HG02852 (cell line): ENCODE data around the gene PCSK7.

ENCODE experiments used
- ATAC-seq: cut with Tn5 transposase; IDR thresholded peaks from one replicate; pipeline ENCODE4 v1.9.1; 2021; ENCODE audit warnings: mild to moderate bottlenecking, moderate library complexity; ENCODE audit not compliant: unreplicated experiment

Gene PCSK7

GRCh38 chr11:117199053-117199915 lies 32.6 kb downstream of the PCSK7 start, which contains the start of gene TAGLN:
Gene TAGLN, plus strand, starts transcription at chr11:117199370. Its CDS starts 3,644 bp downstream, at chr11:117203014.
- ATAC-seq = no peak

- ATAC-seq = no peak
These were observed 33.3 kb downstream of the PCSK7 start for GRCh38 chr11:117198613-117199012.

GRCh38 chr11:117197516-117198456 lies 34.1 kb downstream of the PCSK7 start:
- no peak for ATAC-seq

GRCh38 chr11:117197006-117197405 lies 34.9 kb downstream of the PCSK7 start:
- no peak for ATAC-seq

- ATAC-seq = no peak
These were observed 36.1 kb downstream of the PCSK7 start for GRCh38 chr11:117195761-117196160.

GRCh38 chr11:117195258-117195657 lies 36.6 kb downstream of the PCSK7 start:
- ATAC-seq = no peak

GRCh38 chr11:117194267-117194666 lies 37.6 kb downstream of the PCSK7 start:
- ATAC-seq = no peak

GRCh38 chr11:117193130-117194020 lies 38.5 kb downstream of the PCSK7 start:
- ATAC-seq = no peak

GRCh38 chr11:117192401-117192875 lies 39.4 kb downstream of the PCSK7 start:
- ATAC-seq = no peak

- no peak for ATAC-seq
These were observed 40.0 kb downstream of the PCSK7 start for GRCh38 chr11:117191680-117192400.

GRCh38 chr11:117189941-117190544 lies 41.8 kb downstream of the PCSK7 start:
- no peak for ATAC-seq

- ATAC-seq = peak; percentile 67
These were observed 42.5 kb downstream of the PCSK7 start for GRCh38 chr11:117189191-117189940.

GRCh38 chr11:117188620-117189081 lies 43.2 kb downstream of the PCSK7 start:
- no peak for ATAC-seq

- no peak for ATAC-seq
These were observed 43.9 kb downstream of the PCSK7 start for GRCh38 chr11:117187799-117188481.

- ATAC-seq = no peak
These were observed 44.5 kb downstream of the PCSK7 start for GRCh38 chr11:117187428-117187798.

GRCh38 chr11:117187007-117187406 lies 44.9 kb downstream of the PCSK7 start:
- ATAC-seq = no peak

- no peak for ATAC-seq
These were observed 45.5 kb downstream of the PCSK7 start for GRCh38 chr11:117186431-117186761.
